Fibroblast of peridontal ligament (primary cell): ENCODE results near the gene CPE.

Experiments used
- DNase-seq: peaks from one replicate; pipeline ENCODE4 v3.0.0-alpha.2; 2010; ENCODE audit errors: extremely low read depth

The CPE gene

DNA sequence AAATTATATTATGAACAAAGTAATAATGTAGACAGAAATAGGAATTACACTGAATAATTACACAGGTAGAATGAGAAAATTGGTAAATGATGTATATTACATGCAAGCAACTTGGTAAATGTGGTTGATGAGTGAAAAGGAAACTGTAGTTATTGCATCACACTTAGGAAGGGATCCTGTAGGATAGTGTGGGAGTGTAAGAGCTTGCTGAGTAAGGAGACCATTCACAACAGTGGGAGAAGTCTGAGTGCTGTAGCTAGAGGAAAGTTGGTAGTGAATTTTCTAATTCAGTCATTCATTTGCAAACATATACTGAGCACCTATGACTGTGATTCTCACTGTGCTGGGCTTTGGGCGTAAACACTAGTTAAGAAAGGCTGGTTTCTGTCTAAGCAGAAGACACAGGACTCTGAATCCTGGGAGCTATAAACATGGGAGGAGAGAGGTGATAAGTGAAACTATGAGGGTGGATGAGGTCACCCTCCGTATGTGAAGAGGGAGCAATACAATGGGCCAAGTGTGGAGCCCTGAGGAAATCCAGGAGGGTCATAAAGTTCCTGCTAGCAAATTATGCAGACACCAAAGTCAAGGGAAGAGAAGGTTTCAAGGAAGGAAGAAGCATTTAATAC, 14.2 kb upstream of the CPE start:
- DNase-seq: no peak

DNA sequence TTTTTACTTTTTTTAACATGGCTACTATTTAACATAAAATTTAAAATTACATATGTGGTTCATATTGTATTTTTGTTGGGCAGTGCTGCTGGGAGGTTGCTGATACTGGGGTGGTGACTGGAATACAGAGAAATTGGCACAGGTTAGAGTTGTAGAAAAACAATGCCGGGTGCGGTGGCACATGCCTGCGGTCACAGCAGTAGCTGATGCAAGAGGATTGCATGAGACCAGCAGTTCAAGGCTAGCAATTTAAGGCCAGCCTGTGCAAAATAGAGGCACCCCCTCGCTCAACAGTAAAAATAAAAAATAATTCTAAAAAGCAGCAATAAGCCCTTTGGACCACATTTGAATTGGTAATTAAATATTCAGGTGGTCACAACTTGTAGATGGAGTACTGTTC, 11.8 kb upstream of the CPE start:
- DNase-seq: no peak

DNA sequence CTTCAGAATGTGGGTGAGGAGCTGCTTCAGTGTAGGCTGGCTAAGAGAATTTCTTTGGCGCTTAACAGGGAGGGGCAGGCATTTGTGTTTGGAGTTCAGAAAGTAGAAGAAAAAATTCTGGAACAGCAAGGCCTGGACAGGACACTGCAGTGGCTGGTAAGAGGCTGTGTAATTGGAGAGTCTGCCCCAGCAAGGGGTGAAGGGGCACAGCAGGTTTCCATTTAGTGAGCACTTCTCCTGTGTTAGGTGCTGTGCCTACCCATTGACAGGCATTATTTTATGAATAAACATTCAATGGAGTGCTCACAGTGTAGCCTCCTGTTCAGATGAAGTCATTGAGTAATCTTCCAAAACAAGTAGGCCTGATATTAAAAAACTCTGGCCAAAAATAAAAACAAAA, 10.7 kb upstream of the CPE start:
- no peak for DNase-seq

DNA sequence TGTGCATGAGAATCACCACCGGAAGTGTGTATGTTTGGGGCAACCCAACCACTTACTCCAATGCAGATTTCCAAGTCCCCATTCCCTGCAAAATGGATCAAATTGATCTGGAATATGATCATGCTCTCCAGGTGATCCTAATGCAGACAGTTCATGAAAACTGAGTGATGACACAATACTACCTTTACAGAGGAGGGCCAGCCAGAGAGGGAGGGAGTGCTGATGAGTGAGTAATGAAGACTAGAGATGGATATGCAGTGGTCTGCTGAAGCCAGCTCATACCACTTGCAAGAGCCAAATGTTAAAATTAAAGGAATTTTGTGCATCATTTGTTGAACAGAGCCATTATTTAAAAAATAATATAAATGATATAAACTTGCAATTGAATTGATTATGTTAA, 10.2 kb upstream of the CPE start:
- no peak for DNase-seq

DNA sequence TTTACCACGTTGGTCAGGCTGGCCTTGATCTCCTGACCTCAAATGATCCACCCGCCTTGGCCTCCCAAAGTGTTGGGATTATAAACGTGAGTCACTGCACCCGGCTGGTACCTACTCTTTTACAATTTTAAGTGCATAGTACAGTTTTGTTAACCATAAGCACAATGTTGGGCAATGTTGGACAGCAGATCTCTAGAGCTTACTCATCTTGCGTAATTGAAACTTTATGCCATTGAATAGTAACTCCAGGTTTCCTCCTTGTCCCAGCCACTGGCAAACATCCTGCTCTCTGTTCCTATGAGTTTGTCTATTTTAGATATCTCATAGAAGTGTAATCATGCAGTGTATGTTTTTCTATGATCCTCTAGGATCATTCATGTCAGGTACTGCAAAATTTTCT, 9.3 kb upstream of the CPE start:
- DNase-seq: no peak

DNA sequence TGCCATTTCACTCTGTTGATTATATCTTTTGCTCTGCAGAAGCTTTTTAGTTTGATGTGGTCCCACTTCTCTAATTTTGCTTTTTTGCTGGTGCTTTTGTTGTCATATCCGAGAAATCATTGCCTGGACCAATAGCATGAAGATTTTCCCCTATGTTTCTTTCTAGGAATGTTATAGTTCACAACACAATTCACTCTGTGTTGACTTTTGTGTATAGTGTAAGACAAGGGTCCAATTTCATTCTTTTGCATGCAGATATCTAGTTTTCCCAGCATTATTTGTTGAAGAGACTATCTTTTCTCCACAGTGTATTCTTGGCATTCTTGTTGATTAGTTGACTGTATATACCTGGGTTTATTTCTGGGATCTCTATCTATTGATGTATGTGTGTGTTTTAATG, 8.3 kb upstream of the CPE start:
- DNase-seq: no peak

DNA sequence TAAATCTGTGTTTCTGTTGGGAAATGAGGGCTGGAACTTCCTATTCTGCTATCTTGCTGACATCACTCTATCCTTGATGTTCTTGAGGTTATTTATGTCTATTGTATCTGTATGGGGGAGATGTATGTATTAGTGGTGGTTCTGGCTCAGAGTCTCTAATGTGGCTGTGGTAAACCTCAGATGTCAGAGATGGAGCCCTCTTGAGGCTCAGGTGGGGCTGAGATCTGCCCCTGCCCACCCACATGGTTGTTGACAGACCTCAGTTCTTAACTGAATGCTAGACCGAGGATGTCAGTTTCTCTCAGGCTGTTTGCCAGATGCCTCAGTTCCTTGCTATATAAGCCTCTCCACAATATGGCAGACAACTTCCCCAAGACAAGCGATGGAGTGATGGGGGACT, 3.3 kb upstream of the CPE start:
- DNase-seq: no peak

DNA sequence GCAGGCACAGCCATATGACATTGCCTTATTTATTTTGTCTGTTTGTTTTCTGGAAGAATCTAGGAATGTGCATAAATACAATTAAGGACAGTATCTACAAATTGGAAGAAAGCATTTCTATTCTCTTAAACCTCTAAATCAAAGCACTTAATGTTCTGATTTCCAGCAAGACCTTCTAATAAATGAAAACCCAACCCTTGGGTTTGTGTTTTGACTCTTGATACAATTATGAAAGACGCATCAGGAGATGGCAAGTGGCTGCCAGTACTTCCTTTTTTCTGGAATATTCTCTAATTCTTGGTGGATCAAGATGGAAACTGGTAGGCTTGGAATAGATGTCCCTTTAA, 437 bp upstream of the CPE start:
- DNase-seq: no peak

DNA sequence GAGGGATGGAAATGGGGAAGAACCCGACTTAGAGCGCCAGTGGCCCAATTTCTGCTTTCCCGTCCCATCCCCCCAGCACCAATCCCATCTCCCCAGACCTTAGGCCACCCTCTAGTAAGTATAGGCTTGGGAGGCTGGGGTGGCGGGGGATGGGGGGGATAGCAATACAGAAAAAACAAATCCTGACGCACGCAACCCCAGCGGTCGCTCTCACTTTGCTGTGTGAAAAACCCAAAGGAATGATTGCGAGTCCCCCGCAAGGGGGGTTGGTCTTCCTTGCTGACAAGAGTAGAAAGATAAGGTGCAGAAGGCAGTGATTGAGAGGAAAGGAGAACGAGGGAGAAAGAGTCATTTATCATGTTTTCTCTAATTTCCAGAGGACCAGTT, 863 bp downstream of the CPE start:
- DNase-seq: no peak

DNA sequence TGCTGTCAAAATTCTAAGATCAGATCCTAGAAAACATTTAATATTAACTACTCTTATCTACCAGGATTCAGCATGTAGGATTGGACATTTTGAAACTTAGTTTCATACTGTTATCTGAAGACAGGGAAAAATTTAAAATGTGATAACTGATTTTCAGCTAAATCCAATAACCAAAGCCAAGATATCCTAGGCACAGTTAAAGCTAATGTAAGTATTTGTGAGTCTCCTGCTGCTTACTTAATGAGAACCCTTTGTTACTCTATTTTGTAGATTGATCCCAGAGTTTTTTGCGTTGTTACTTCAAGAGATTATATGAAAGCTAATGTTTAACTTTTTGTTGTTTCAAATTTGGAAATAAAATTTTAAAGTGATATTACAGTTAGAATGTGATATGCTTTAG, 2.0 kb downstream of the CPE start:
- DNase-seq: no peak

DNA sequence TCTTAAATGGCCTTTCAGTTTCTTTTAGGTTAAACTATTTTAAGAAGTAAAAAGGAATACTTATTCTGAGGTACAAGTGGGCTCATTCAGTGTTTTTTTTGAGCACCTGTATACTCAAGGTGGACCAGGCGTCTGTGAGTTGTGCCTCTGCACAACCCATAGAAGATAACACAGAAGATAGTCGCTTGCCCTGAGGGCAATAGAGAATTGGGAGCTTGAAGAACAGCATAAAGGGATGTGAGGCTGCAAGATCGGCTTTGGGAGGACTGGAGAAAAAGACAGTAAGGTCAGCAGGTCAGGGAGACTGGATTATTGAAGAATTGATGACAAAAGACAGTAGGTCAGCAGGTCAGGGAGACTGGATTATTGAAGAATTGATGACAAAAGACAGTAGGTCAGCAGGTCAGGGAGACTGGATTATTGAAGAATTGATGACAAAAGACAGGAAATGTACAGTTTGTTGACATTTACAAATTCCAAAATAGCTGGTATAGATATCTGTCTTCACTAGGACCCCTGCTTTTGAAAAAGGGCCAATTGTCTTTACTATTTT, 3.1 kb downstream of the CPE start:
- no peak for DNase-seq

DNA sequence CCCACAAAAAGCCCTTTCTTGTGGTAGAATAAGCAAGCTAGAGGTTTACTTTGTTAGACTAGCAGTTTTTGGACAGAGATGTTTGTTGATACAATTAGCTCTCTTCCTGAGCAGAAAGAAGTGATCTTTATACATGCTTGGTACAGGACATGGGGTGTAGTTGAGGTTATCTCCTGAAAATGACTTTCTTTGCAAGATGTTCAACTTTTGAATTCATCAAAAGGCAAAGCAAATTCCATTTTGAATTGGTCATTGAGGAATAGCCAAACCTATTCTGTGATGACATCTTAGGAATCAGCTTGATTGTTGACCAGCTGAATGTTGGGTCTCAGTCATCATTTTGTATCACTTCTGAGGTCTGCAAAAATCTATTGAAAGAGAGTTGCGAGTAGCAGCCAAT, 3.8 kb downstream of the CPE start:
- no peak for DNase-seq

DNA sequence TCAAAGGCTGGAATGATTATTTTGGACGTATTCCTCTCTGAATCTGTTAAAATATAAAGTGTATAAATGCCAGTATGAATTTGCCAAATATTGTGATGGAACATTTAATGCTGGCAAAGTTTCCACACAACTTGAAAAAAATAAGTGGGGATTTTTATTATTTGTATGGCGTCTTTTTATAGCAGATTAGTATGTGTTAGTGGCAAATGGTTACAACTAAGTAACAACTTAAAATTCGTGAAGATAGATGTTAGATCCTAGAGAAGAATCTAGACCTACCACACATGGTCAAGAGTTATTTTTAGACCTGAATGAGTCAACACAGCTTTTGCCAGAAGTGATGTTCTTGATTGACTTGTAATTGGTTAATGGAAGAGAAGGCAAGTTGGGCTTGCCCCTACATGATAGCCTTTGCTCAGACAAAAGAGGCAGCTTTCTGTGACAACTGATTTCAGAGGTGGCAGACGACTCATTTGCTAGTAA, 4.8 kb downstream of the CPE start:
- DNase-seq: peak; percentile 24

DNA sequence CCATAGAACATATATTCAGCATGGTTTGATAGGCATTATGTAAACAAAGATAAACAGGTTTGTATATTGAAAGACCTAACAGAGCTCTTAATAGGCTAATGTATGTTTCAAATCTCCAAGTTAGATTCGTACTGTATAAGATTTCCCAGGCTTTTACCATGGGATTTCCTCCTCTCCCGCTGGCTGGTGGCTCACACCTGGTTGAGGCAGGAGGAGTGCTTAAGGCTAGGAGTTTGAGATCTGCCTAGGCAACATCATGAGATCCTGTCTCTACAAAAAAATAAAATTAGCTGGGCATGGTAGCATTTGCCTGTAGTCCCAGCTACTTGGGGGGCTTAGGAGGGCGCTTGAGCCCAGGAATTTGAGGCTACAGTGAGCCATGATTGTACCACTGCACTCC, 5.4 kb downstream of the CPE start:
- no peak for DNase-seq

DNA sequence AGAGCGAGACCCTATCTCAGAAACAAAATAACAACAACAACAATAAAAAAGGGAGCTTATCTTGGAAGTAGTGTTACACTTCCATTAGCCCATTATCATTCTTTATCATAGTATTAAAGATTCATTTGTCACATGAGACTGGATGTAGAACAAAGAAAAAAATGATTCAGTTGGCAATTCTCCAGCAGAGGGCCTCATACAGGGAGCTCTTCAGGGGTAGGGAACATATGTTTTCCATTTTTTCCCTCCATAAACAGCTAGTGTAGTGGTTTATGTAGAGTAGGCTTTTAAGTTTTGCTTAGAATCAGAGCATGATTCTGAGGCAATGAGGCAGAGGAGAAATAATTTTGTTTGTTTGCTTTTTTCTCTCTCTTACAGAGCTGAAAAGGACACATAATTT, 5.8 kb downstream of the CPE start:
- peak; percentile 49 for DNase-seq

DNA sequence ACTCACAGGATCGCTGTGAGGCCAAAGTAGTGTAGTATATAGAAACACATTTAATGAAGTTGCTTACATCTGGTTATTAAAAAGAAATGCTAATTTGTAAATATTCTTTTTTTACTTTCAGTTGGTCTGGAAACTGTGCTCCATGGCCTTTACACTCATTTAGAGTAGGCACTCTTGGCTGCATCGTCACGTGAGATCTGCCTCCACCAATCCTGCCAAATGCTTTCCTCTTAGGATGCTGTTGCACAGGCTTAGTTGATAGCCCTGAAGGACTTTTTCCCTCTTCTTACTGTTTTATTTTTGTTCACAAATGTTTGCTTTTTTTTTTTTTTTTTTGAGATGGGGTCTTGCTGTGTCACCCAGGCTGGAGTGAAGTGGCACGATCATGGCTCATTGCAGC, 6.3 kb downstream of the CPE start:
- DNase-seq: no peak

DNA sequence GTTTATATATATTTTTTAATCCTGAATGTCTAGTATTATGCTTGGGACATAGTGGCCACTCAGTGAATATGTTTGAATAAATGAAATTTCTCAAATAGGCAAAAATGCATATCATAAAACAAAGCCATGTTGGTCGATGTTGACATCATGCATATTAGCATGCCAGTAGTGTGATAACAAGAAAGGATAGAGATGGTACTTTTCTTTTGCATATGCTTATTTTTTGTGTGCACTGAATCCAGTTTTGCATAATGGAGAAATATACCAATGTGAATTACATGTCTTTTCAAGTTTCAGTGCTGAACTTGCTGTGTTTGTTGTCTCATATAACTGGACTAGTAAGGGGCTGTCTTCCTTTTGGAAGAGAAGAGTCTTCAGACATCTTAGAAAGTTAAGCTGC, 7.5 kb downstream of the CPE start:
- no peak for DNase-seq

DNA sequence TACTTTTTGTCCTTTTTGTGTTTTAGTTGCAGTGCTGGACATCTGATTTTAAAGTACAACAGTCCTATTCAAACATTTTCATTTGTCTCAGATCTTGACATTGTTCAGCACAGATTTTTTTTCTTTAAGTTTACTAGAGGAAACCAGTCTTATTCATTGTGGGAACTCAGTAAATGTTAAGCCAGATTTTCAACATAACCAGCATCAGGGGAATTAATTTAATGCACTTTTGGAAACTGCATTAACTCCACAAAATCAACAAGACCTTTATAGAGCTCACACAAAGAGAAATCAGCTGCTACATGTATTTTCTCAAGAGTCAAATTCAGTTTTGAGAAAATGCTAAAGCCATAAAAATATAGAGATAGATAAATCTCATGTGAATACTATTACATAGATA, 9.9 kb downstream of the CPE start:
- DNase-seq: no peak

DNA sequence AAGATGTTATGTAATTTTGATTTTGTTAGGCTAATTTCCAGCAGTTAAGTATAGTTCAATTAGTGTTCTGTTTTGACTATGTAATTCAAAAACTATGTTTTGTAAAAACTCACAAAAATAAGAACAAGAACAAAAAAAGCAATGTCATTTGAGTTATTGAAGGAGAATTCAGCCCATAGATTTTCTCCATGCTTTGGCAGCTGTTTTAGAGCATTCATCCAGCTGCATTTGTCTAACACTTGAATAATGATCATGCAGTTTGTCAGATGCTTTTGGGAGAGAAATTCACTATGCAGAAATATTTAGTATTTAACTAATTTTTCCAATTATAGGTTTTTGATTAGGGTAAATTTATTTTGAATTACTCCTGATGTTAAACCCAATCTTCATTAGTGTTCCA, 14.2 kb downstream of the CPE start:
- no peak for DNase-seq

DNA sequence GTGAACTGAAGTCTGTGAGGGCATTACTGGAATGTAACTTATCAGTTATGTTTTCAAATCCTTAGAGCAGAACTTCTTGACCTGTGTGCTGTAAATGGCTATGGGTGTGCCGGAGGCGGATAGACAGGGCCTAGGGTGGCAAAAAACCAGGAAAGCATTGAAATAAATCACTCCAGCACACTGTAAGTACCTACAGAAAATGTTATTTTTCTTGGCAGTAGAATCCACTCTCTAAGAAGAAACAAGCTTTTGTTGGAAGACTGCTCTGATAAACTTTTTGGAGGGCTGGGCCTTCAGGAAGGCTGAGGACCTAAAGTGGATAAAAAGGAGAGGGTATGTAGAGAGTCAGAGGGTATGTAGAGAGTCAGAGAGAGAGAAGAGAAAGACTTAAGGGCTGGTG, 14.9 kb downstream of the CPE start:
- DNase-seq: no peak

DNA sequence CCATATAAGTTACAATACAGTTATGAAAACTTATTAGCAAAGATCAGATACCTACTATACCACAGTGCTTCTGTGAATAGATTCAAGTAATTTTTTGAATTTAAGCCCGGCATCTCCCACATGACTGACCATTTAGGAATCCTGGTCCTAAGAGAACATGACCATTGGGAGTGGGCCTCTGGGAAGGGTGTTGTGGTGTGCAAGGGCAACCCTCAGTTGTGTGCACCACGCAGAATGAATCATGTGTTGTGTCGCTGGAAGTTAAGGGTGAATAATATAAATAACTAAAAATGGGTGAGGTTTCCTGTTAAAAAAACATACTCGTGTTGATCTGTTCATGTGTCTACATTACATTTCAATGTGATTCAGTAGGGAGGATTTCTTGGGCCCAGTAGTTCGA, 15.5 kb downstream of the CPE start:
- peak; percentile 5 for DNase-seq

DNA sequence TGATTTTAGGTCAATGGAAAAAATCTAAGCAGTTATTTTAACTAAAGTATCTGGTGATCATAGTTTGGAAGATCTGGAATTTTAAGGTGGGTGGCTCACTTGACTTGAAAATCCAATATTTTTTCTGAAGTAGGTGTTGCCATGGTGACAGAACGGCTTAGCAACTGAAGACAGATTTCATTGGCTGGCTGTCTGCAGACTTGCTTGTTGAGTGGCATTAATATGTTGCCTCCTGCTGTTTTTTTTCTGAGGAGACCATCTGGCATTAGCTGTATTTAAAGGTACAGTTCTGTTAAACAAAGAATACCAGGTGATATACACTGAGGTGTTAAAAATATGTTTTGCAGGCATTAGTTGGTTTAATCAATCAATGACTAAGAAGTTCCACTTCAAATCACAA, 19.8 kb downstream of the CPE start:
- DNase-seq: peak; percentile 4

DNA sequence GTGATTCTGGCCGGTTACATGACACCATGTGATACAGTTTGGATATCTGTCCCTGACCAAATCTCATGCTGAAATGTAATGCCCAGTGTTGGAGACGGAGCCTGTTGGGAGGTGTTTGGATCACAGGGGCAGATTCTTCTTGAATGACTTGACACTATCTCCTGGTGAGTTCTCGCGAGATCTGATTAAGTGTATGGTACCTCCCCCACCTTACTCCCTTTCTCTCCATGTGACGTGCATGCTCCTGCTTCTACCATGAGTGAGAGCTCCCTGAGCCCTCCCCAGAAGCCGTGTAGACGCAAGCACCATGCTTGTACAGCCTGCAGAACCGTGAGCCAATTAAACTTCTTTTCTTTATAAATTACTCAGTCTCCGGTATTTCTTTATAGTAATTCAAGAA, 23.6 kb downstream of the CPE start:
- no peak for DNase-seq

DNA sequence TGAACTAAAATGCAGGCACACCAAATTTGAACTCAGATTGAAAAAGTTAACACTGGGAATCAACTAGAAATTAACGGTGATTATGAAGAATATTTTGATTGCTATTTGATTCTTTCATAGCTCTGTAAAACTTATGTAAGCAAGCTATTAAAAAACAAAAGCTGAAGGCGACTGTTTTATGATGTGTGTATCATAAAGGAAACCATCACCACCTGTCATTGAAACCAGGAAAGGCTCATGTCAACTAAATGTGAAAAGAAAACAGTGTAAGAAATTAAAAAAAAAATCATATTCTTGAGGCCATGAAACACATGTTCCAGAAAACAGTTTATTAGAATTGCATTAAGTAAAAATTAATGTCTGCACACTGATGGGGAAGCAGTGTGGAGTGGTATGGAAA, 24.2 kb downstream of the CPE start:
- DNase-seq: no peak
